HFFc6 (cell line): ENCODE results near the gene NCAPG2. TPM values are rescaled to one million over a fixed set of nuclear protein-coding genes. Genes with fewer than 3 reads are reported as not detected.

Source experiments
- DNase-seq: peaks from one replicate; pipeline ENCODE4 v3.0.0-alpha.2; 2018
- H3K27ac Mint-ChIP-seq: 2 replicates; pipeline ENCODE4 v1.8.0; 2020; ENCODE audit warnings: mild to moderate bottlenecking, mixed read lengths
- H3K27me3 Mint-ChIP-seq: 2 replicates; pipeline ENCODE4 v1.8.0; 2021; ENCODE audit warnings: mild to moderate bottlenecking, moderate library complexity, mixed read lengths; ENCODE audit not compliant: insufficient read depth
- H3K36me3 Mint-ChIP-seq: 2 replicates; pipeline ENCODE4 v1.8.0; 2021; ENCODE audit warnings: low read depth, mixed read lengths
- H3K4me1 Mint-ChIP-seq: 2 replicates; pipeline ENCODE4 v1.8.0; 2020; ENCODE audit warnings: low read depth, mixed read lengths
- H3K4me3 Mint-ChIP-seq: 2 replicates; pipeline ENCODE4 v1.8.0; 2020; ENCODE audit warnings: mild to moderate bottlenecking, moderate library complexity, mixed read lengths
- H3K9me3 Mint-ChIP-seq: 2 replicates; pipeline ENCODE4 v1.8.0; 2020; ENCODE audit warnings: mild to moderate bottlenecking, mixed read lengths
- total RNA-seq, 6 experiments: library from RNA; stranded (reverse); fragmentation: NEBNext Ultra II Directional; extraction: Animal tissue kit (Norgen Biotek cat#: 25700); gene quantifications; 2 replicates in 1 of 6; 3 replicates in 5 of 6; pipeline ENCODE4 v1.2.3, GENCODE V29; 2021
- TF ChIP-seq, protein P1 (sequence below): fragments of 200-600 bp; sonication (generic); IDR thresholded peaks from 2 replicates; pipeline ENCODE4 v1.5.0; 2021; ENCODE audit warnings: antibody characterized with exemption, mild to moderate bottlenecking

Gene NCAPG2
- total RNA-seq, 6 experiments from 2014 or later, result 27.1 to 60.3 (median 54.8) TPM

DNA sequence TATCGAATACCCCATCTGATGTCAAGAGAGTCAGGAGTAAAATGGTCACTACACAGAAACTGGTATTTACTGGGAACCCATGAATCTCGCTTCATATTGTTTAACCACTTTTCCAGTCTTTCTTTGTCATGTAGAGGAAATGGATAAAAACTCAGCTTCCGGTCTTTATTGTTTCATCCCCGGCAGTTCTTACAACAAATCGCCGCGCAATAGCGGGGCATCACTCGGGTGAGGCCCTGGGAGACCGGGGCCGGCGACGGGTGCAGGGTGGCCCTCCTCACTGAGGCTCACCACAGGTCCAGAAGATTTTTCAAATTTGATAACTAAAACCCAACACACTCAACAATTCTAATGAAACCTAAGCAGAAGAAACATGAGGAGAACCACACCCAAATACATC is 81.4 kb downstream of the NCAPG2 start:
- Mint-ChIP-seq H3K4me1 (no peaks in the 10 kb centered on the region), H3K9me3 (no peaks in the 10 kb centered on the region), H3K36me3 (peaks cover 23% of the 10 kb centered on the region), H3K27me3 (no peaks in the 10 kb centered on the region; the same call in 1 of the 2 replicates), H3K27ac (no peak overlapping the region), H3K4me3 (no peak overlapping the region)
- DNase-seq, result no peak
- TF ChIP-seq, protein P1, sequence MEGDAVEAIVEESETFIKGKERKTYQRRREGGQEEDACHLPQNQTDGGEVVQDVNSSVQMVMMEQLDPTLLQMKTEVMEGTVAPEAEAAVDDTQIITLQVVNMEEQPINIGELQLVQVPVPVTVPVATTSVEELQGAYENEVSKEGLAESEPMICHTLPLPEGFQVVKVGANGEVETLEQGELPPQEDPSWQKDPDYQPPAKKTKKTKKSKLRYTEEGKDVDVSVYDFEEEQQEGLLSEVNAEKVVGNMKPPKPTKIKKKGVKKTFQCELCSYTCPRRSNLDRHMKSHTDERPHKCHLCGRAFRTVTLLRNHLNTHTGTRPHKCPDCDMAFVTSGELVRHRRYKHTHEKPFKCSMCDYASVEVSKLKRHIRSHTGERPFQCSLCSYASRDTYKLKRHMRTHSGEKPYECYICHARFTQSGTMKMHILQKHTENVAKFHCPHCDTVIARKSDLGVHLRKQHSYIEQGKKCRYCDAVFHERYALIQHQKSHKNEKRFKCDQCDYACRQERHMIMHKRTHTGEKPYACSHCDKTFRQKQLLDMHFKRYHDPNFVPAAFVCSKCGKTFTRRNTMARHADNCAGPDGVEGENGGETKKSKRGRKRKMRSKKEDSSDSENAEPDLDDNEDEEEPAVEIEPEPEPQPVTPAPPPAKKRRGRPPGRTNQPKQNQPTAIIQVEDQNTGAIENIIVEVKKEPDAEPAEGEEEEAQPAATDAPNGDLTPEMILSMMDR, result no peak

DNA sequence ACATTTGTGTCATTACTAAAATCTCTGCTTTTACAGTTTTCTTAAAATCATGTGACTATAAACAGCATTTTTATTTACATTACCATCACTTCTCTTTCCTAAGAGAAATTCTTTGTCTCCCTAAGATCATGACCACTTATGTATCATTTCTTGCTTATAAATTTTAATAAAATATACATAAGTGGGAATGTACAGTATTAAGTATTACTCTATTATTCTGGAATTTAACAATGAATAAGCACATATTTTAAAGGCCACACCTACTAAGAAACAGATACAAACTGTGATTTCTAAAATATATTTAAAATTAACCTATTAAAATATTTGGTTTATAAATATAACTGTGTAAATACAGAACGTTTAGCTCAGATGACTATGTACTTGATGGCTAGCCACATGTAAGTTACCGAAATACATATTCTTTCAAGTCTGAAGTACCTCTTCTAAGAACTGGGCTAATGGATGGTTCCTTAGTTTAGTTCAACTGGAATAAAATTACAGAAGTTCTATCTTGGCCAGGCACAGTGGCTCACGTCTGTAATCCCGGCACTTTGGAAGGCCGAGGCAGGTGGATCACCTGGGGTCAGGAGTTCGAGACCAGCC is 83.7 kb downstream of the NCAPG2 start:
- H3K4me1 Mint-ChIP-seq, result peaks cover 19% of the 10 kb centered on the region
- peaks cover 12% of the 10 kb centered on the region for H3K36me3 Mint-ChIP-seq
- no peak for DNase-seq
- TF ChIP-seq, protein P1, result no peak
- 0 out of 2 replicates have a peak overlapping the region, but pooled peaks have one; percentile 24 for H3K27ac Mint-ChIP-seq
- no peaks in the 10 kb centered on the region for H3K9me3 Mint-ChIP-seq
- H3K27me3 Mint-ChIP-seq, result no peaks in the 10 kb centered on the region
- H3K4me3 Mint-ChIP-seq, result no peak overlapping the region

DNA sequence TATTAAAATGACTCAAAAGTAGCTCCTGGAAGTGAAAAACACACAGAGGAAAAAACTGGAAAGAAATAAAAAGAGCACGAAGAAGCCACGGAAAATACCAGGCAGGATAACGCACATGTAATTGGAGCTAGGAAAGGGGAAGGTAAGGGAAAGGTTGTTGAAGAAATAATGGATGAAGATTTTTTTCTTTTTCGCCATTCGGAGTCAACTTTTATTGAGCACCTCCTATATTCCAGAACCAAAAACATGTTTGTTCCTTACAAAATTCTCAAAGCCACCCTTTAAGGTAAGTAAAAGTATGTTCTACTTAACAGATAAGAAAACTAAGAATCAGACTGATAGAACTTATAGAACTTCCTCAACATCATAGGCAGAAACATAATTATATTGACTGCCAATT is 84.2 kb downstream of the NCAPG2 start:
- DNase-seq, result no peak
- TF ChIP-seq, protein P1, result no peak
- H3K36me3 Mint-ChIP-seq, result peaks cover 12% of the 10 kb centered on the region
- H3K9me3 Mint-ChIP-seq, result no peaks in the 10 kb centered on the region
- no peak overlapping the region for H3K27ac Mint-ChIP-seq
- H3K4me1 Mint-ChIP-seq, result peaks cover 24% of the 10 kb centered on the region
- H3K27me3 Mint-ChIP-seq, result no peaks in the 10 kb centered on the region
- no peak overlapping the region for H3K4me3 Mint-ChIP-seq

DNA sequence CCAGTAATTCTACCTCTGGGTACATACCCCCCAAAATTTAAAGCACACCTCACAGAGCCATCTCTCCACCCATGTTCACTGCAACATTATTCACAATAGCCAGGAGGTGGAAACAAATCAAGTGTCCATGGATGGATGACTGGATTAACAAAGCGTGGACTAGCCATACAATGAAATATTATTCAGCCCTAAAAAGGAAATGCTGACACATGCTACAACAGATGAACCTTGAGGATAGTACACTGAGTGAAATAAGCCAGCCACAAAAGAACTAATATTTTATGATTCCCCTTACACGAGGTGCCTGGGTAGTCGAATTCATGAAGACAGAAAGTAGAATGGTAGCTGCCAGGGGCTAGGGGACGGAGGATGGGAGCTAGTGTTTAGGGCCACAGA is 85.9 kb downstream of the NCAPG2 start:
- Mint-ChIP-seq H3K9me3 (no peaks in the 10 kb centered on the region), H3K27ac (no peak overlapping the region), H3K4me1 (peaks cover 37% of the 10 kb centered on the region), H3K27me3 (no peaks in the 10 kb centered on the region), H3K36me3 (peaks cover 12% of the 10 kb centered on the region), H3K4me3 (no peak overlapping the region)
- DNase-seq, result no peak
- TF ChIP-seq, protein P1, result no peak

DNA sequence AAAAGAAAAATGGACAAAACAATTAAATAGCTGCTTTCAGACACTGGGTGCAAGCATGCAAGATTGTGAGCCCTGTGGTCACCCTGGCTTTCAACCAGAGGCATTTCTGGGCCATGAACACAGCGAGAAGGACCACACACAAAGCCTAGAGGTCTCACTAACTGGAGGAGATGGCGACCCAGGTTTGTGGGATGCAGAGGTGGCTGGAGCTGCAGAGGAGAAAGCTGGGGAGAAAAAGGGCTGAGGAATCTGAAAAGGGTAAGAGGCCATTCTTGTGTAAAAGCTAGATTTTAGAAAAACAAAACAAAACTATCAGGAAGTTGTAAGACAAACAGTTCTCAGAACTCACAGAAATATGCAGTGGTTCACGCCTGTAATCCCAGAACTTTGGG is 86.9 kb downstream of the NCAPG2 start:
- H3K27ac Mint-ChIP-seq, result peak overlapping the region; percentile 74; the same call in 1 of the 2 replicates
- TF ChIP-seq, protein P1, result no peak
- H3K36me3 Mint-ChIP-seq, result peaks cover 7% of the 10 kb centered on the region; the same call in 1 of the 2 replicates
- H3K9me3 Mint-ChIP-seq, result no peaks in the 10 kb centered on the region
- no peak overlapping the region for H3K4me3 Mint-ChIP-seq
- peaks cover 45% of the 10 kb centered on the region for H3K4me1 Mint-ChIP-seq
- H3K27me3 Mint-ChIP-seq, result no peaks in the 10 kb centered on the region
- DNase-seq, result peak; percentile 8
